ENCODE results near the gene GTPBP2. TPM values are rescaled to one million over a fixed set of nuclear protein-coding genes. Genes with fewer than 3 reads are reported as not detected.
A peak's percentile ranks its signal among the peaks of the same experiment; 100 is the strongest.

Gene GTPBP2
- total and polyA plus RNA-seq, 2 experiments from 2014 or later, result 15.9 to 80.7 TPM

- Histone ChIP-seq H3F3A (ENCODE audit: insufficient read depth) (peaks cover 17% of the 10 kb centered on the region), H3K9me2 (ENCODE audit: insufficient read depth) (no peaks in the 10 kb centered on the region)
- 88% methylated on average over 2 of the region's 2 CpGs for WGBS, 2 experiments (ENCODE audit: low coverage in 1 of 2, low lambda C conversion rate in 2 of 2, missing lambda C conversion rate in 2 of 2)
These were observed 19.2 kb upstream of the GTPBP2 start for GRCh38 chr6:43648248-43648647.

GRCh38 chr6:43647613-43648012 is 18.5 kb upstream of the GTPBP2 start:
- WGBS, 2 experiments (ENCODE audit: low coverage in 1 of 2, low lambda C conversion rate in 2 of 2, missing lambda C conversion rate in 2 of 2), result 97% methylated on average over 3 of the region's 3 CpGs
- in situ Hi-C loops (cut with MboI), result no loop called here

More at GRCh38 chr6:43648248-43648647, 19.2 kb upstream of the GTPBP2 start:
- Histone ChIP-seq H3K79me2 (ENCODE audit: insufficient read depth) (no peaks in the 10 kb centered on the region), H2AFZ (no peak overlapping the region), H3K27me3 (replicated peaks; ENCODE audit: insufficient read depth) (no peaks in the 10 kb centered on the region), H3K9me3 (ENCODE audit: low read depth) (no peaks in the 10 kb centered on the region), H3K36me3 (ENCODE audit: low read depth) (no peaks in the 10 kb centered on the region), H3K27ac (no peak overlapping the region), H4K20me1 (ENCODE audit: insufficient read depth) (no peaks in the 10 kb centered on the region), H3K4me2 (ENCODE audit: unreplicated experiment) (no peak overlapping the region), H3K4me1 (ENCODE audit: insufficient read depth) (peaks cover 4% of the 10 kb centered on the region; the same call in 1 of the 2 replicates), H3K4me3 (no peak overlapping the region), H3K9ac (no peak overlapping the region)
- in situ Hi-C loops (cut with MboI), result no loop called here
- TF ChIP-seq EZH2phosphoT487 (IDR thresholded peaks at IDR 0.05; ENCODE audit: insufficient read depth, low read depth), result no peak
- TF ChIP-seq EZH2 (IDR thresholded peaks at IDR 0.05; ENCODE audit: insufficient read depth, poor library complexity, severe bottlenecking), result no peak
- DNase-seq, result no peak

GRCh38 chr6:43645613-43645964 is 16.5 kb upstream of the GTPBP2 start:
- H3K4me3 ChIP-seq, result peak overlapping the region; percentile 66
- H4K20me1 ChIP-seq (ENCODE audit: insufficient read depth), result no peaks in the 10 kb centered on the region
- H3K27me3 ChIP-seq (replicated peaks; ENCODE audit: insufficient read depth), result no peaks in the 10 kb centered on the region
- H3K79me2 ChIP-seq (ENCODE audit: insufficient read depth), result peaks cover 17% of the 10 kb centered on the region
- peak overlapping the region; percentile 54; the same call in 1 of the 2 replicates for H3K9ac ChIP-seq
- no peak for DNase-seq
- no peak overlapping the region for H3K27ac ChIP-seq
- H3K36me3 ChIP-seq (ENCODE audit: low read depth), result peaks cover 7% of the 10 kb centered on the region; the same call in 1 of the 2 replicates
- H2AFZ ChIP-seq, result peak overlapping the region; percentile 98
- peaks cover 17% of the 10 kb centered on the region for H3F3A ChIP-seq (ENCODE audit: insufficient read depth)
- peak overlapping the region; percentile 92 for H3K4me2 ChIP-seq (ENCODE audit: unreplicated experiment)
- in situ Hi-C loops (cut with MboI), result no loop called here
- H3K9me3 ChIP-seq (ENCODE audit: low read depth), result no peaks in the 10 kb centered on the region
- TF ChIP-seq EZH2 (IDR thresholded peaks at IDR 0.05; ENCODE audit: insufficient read depth, poor library complexity, severe bottlenecking), result no peak
- TF ChIP-seq EZH2phosphoT487 (IDR thresholded peaks at IDR 0.05; ENCODE audit: insufficient read depth, low read depth), result no peak
- WGBS, 2 experiments (ENCODE audit: low coverage in 1 of 2, low lambda C conversion rate in 2 of 2, missing lambda C conversion rate in 2 of 2), result 2 to 7% methylated on average over 7 to 9 of the region's 9 CpGs
- peaks cover 4% of the 10 kb centered on the region; the same call in 1 of the 2 replicates for H3K4me1 ChIP-seq (ENCODE audit: insufficient read depth)
- H3K9me2 ChIP-seq (ENCODE audit: insufficient read depth), result no peaks in the 10 kb centered on the region

More at GRCh38 chr6:43647613-43648012, 18.5 kb upstream of the GTPBP2 start:
- H2AFZ ChIP-seq, result no peak overlapping the region
- no peak overlapping the region for H3K4me2 ChIP-seq (ENCODE audit: unreplicated experiment)
- H3K79me2 ChIP-seq (ENCODE audit: insufficient read depth), result no peaks in the 10 kb centered on the region
- no peak overlapping the region for H3K27ac ChIP-seq
- H3K9me3 ChIP-seq (ENCODE audit: low read depth), result no peaks in the 10 kb centered on the region
- H3K4me1 ChIP-seq (ENCODE audit: insufficient read depth), result peaks cover 4% of the 10 kb centered on the region; the same call in 1 of the 2 replicates
- peaks cover 17% of the 10 kb centered on the region for H3F3A ChIP-seq (ENCODE audit: insufficient read depth)
- H3K4me3 ChIP-seq, result no peak overlapping the region
- no peaks in the 10 kb centered on the region for H3K36me3 ChIP-seq (ENCODE audit: low read depth)
- no peaks in the 10 kb centered on the region for H3K27me3 ChIP-seq (replicated peaks; ENCODE audit: insufficient read depth)
- H3K9me2 ChIP-seq (ENCODE audit: insufficient read depth), result no peaks in the 10 kb centered on the region
- TF ChIP-seq EZH2 (IDR thresholded peaks at IDR 0.05; ENCODE audit: insufficient read depth, poor library complexity, severe bottlenecking), result no peak
- no peak for TF ChIP-seq EZH2phosphoT487 (IDR thresholded peaks at IDR 0.05; ENCODE audit: insufficient read depth, low read depth)
- no peaks in the 10 kb centered on the region for H4K20me1 ChIP-seq (ENCODE audit: insufficient read depth)
- no peak for DNase-seq
- H3K9ac ChIP-seq, result no peak overlapping the region

GRCh38 chr6:43644940-43645612 is 16.0 kb upstream of the GTPBP2 start, which contains the start of gene RSPH9:
RSPH9 (plus strand) TSS chr6:43645036; CDS start chr6:43645099, 63 bp downstream.
- peak; percentile 77 for DNase-seq
- in situ Hi-C loops (cut with MboI), result no loop called here
- no peaks in the 10 kb centered on the region for H3K9me3 ChIP-seq (ENCODE audit: low read depth)
- H2AFZ ChIP-seq, result peak within 1 kb of the TSS; percentile 98
- peaks cover 7% of the 10 kb centered on the region; the same call in 1 of the 2 replicates for H3K36me3 ChIP-seq (ENCODE audit: low read depth)
- H3K4me1 ChIP-seq (ENCODE audit: insufficient read depth), result peaks cover 4% of the 10 kb centered on the region; the same call in 1 of the 2 replicates
- H3K4me3 ChIP-seq, result peak within 1 kb of the TSS; percentile 66
- H3K9ac ChIP-seq, result peak within 1 kb of the TSS; percentile 54; the same call in 1 of the 2 replicates
- no peaks in the 10 kb centered on the region for H3K27me3 ChIP-seq (replicated peaks; ENCODE audit: insufficient read depth)
- TF ChIP-seq EZH2 (IDR thresholded peaks at IDR 0.05; ENCODE audit: insufficient read depth, poor library complexity, severe bottlenecking) (no peak), EZH2phosphoT487 (IDR thresholded peaks at IDR 0.05; ENCODE audit: insufficient read depth, low read depth) (no peak)
- WGBS, 2 experiments (ENCODE audit: low coverage in 1 of 2, low lambda C conversion rate in 2 of 2, missing lambda C conversion rate in 2 of 2), result 3 to 5% methylated on average over 27 to 51 of the region's 52 CpGs
- H4K20me1 ChIP-seq (ENCODE audit: insufficient read depth), result no peaks in the 10 kb centered on the region
- peaks cover 22% of the 10 kb centered on the region for H3K79me2 ChIP-seq (ENCODE audit: insufficient read depth)
- peaks cover 17% of the 10 kb centered on the region for H3F3A ChIP-seq (ENCODE audit: insufficient read depth)
- H3K27ac ChIP-seq, result no peak within 1 kb of the TSS
- peak within 1 kb of the TSS; percentile 92 for H3K4me2 ChIP-seq (ENCODE audit: unreplicated experiment)
- no peaks in the 10 kb centered on the region for H3K9me2 ChIP-seq (ENCODE audit: insufficient read depth)

Data from GM23248 (cell line).